ENCODE data around the gene IGF2R. TPM values are rescaled to one million over a fixed set of nuclear protein-coding genes. Genes with fewer than 3 reads are reported as not detected.

Gene IGF2R, protein sequence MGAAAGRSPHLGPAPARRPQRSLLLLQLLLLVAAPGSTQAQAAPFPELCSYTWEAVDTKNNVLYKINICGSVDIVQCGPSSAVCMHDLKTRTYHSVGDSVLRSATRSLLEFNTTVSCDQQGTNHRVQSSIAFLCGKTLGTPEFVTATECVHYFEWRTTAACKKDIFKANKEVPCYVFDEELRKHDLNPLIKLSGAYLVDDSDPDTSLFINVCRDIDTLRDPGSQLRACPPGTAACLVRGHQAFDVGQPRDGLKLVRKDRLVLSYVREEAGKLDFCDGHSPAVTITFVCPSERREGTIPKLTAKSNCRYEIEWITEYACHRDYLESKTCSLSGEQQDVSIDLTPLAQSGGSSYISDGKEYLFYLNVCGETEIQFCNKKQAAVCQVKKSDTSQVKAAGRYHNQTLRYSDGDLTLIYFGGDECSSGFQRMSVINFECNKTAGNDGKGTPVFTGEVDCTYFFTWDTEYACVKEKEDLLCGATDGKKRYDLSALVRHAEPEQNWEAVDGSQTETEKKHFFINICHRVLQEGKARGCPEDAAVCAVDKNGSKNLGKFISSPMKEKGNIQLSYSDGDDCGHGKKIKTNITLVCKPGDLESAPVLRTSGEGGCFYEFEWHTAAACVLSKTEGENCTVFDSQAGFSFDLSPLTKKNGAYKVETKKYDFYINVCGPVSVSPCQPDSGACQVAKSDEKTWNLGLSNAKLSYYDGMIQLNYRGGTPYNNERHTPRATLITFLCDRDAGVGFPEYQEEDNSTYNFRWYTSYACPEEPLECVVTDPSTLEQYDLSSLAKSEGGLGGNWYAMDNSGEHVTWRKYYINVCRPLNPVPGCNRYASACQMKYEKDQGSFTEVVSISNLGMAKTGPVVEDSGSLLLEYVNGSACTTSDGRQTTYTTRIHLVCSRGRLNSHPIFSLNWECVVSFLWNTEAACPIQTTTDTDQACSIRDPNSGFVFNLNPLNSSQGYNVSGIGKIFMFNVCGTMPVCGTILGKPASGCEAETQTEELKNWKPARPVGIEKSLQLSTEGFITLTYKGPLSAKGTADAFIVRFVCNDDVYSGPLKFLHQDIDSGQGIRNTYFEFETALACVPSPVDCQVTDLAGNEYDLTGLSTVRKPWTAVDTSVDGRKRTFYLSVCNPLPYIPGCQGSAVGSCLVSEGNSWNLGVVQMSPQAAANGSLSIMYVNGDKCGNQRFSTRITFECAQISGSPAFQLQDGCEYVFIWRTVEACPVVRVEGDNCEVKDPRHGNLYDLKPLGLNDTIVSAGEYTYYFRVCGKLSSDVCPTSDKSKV (N-terminal part only)
- 118 and 235 TPM in 2 replicates for total RNA-seq

DNA sequence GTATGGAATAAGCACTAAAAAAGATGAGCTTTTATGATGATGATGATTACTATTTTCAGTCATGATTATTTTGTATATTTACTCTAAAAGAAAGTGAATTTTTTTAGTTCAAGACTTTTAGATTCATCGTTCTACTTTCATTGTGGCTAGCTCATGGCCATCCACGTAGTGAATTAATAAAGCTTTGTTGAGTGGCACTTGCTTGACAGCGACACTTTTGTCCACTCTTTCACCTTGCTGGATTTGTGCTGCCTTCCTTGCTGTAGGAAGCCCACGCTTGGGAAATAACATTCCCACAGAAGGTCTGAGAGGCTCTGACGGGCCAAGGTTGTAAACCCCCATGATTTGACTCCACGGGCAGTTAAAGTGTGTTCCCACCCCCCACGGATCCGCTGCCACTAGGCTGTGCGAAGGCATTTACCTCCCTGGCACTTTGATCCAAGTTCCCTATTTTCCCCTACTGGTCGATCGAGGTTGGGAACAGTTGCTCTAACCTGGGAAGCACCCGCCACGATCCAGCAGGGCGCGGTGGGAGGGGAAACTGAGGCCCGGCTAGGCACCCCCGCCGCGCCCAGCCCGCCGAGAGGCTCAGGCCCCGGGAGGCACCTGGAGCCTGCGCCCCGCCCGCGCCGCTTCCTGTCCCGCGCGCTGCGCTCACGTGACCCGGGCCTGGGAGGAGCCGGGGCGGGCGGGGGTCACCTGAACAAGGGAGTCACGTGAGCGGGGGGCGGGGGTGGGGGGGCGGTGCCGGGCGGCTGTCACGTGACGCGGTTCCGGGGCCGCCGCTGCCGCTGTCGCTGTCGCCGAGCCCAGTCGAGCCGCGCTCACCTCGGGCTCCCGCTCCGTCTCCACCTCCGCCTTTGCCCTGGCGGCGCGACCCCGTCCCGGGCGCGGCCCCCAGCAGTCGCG, at the start of gene IGF2R:
IGF2R (plus strand) TSS at position 788 of the 909 bp plus-strand sequence. CDS start 165 bp downstream, outside the sequence.

DNA sequence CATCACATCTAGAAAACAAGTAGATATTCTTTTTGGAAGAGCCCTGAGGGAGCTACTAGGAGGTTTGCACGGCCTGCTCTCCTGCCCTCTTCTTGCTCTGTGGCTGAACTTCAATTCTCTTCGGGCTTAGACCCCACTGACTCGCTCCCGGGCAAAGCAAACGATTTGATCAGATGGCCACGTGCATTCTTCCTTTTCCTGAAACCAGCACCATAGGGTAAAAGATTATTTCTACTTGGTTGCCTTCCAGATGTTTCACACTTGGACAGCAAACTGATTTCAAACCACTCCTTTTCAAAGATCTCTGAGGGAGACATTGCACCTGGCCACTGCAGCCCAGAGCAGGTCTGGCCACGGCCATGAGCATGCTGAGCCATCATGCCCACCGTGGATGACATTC, 152.7 kb downstream of the IGF2R start, which contains the start of gene SLC22A1:
SLC22A1 (plus strand) TSS at position 258 of the 400 bp plus-strand sequence; CDS start at position 379, 121 bp downstream.

Other genes starting within 250 kb of the IGF2R start
- 102 and 219 TPM in 2 replicates for gene WTAP, start 241.6 kb upstream of the IGF2R start, total RNA-seq
- 54.5 and 110 TPM in 2 replicates for gene ACAT2, start 207.0 kb upstream of the IGF2R start, total RNA-seq
- gene TCP1, start 179.5 kb upstream of the IGF2R start, total RNA-seq: 131 and 327 TPM in 2 replicates
- 42.2 and 85.6 TPM in 2 replicates for gene MRPL18, start 178.6 kb upstream of the IGF2R start, total RNA-seq
- not detected in 2 replicates for gene PNLDC1, start 168.8 kb upstream of the IGF2R start, total RNA-seq
- not detected in 2 replicates for gene MAS1, start 78.1 kb upstream of the IGF2R start, total RNA-seq
- gene SLC22A1, start 152.7 kb downstream of the IGF2R start, total RNA-seq: 0.14 and 0.44 TPM in 2 replicates